Measurements from ENCODE around the gene RHOBTB3. TPM values are rescaled to one million over a fixed set of nuclear protein-coding genes. Genes with fewer than 3 reads are reported as not detected.

Gene RHOBTB3
- total RNA-seq, 1 experiment from 2014 or later = 6.8 TPM

DNA sequence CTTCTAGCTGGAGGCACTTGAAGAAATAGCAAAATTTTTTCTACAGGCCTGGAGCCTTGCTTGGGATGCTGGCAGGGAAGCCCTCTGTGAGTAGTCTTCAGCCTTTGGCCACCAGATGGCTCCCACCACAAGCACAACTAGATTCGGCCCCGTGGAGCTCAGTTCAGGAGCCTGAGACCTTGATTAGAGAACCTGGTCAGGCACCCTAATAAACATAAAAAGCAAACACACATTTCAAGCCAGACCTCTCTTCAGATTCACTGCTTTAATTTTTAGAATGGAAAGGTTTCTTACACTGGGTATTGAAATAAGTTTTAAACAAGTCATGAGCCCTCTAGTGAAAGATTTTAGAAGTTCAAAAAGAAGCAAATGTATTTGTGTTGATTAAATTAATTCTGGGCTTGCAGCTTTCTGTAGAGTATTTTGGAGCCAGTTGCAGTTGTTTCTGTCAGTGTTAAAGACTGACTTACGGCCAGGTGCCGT lies 50.0 kb downstream of the RHOBTB3 start:
- no peak overlapping the region for H4K91ac ChIP-seq (ENCODE audit: insufficient read length, low read depth, low read length)
- Mint-ChIP-seq H3K27me3 (ENCODE audit: low read depth) (no peaks in the 10 kb centered on the region), H3K4me1 (peaks cover 3 to 4% of the 10 kb centered on the region in 2 experiments; a peak in 1 of 4 replicates), H3K36me3 (ENCODE audit: insufficient read depth in 1 of 3, low read depth in 3 of 3) (peaks cover 0 to 2% (median 0%) of the 10 kb centered on the region in 3 experiments; a peak in 1 of 7 replicates), H3K4me3 (no peak overlapping the region), H3K27ac (no peak overlapping the region; a peak in 1 of 7 replicates), H3K9me3 (no peaks in the 10 kb centered on the region)
- no peak overlapping the region for H3K18ac ChIP-seq (ENCODE audit: insufficient read length, low read depth, low read length)
- H3K56ac ChIP-seq (ENCODE audit: insufficient read length, low read depth, low read length) = no peak overlapping the region
- no peak overlapping the region for H3K23ac ChIP-seq (ENCODE audit: insufficient read length, low read depth, low read length)
- TF ChIP-seq CTCF (conservative IDR thresholded peaks at IDR 0.05) = peak; percentile 89
- H2BK120ac ChIP-seq (ENCODE audit: low read depth, low read length, poor library complexity, severe bottlenecking) = no peak overlapping the region
- H2BK20ac ChIP-seq (ENCODE audit: low read depth, low read length, poor library complexity, severe bottlenecking) = no peak overlapping the region
- H3K79me2 ChIP-seq (ENCODE audit: insufficient read depth, low read length) = no peaks in the 10 kb centered on the region
- DNase-seq = peak; percentile 82
- H3T11ph ChIP-seq (ENCODE audit: low read length) = no peak overlapping the region
- H2BK15ac ChIP-seq (ENCODE audit: low read depth, low read length) = no peak overlapping the region
- no peak overlapping the region for H3K4ac ChIP-seq (ENCODE audit: low read depth, low read length)
- H3K9ac ChIP-seq (ENCODE audit: extremely low read depth, insufficient read length, low read length) = no peak overlapping the region
- no peak overlapping the region for H2AK5ac ChIP-seq (ENCODE audit: insufficient read length, low read length)
- no peak overlapping the region for H3K14ac ChIP-seq (ENCODE audit: insufficient read depth, low read length)
- no peak overlapping the region for H2AFZ ChIP-seq (ENCODE audit: low read length)
- WGBS (ENCODE audit: extremely low coverage, insufficient read length, low lambda C conversion rate) = no CpG with 5 or more reads among the region's 4 CpGs
- no peaks in the 10 kb centered on the region for H3K9me3 ChIP-seq (ENCODE audit: control insufficient read depth, low read depth, low read length)
- H4K20me1 ChIP-seq (ENCODE audit: control insufficient read depth, insufficient read depth, insufficient read length) = no peaks in the 10 kb centered on the region
- H3K23me2 ChIP-seq (ENCODE audit: insufficient read length, low read depth, low read length, poor library complexity, severe bottlenecking) = no peaks in the 10 kb centered on the region
- no peaks in the 10 kb centered on the region for H3K4me1 ChIP-seq (ENCODE audit: insufficient read depth, low read length)
- no peak overlapping the region for H4K5ac ChIP-seq (ENCODE audit: insufficient read length, low read depth, low read length)
- no peak overlapping the region for H2BK12ac ChIP-seq (ENCODE audit: insufficient read length, low read depth, low read length)
- H2BK5ac ChIP-seq (ENCODE audit: insufficient read length, low read length) = no peak overlapping the region
- H3K4me2 ChIP-seq (ENCODE audit: insufficient read depth, insufficient read length, low read length) = no peak overlapping the region
- no peaks in the 10 kb centered on the region for H3K27me3 ChIP-seq (ENCODE audit: insufficient read depth, low read length)
- no peak overlapping the region for H3K27ac ChIP-seq (ENCODE audit: insufficient read length, low read depth, low read length)
- H3K79me1 ChIP-seq (ENCODE audit: insufficient read depth, low read depth, low read length, poor library complexity, severe bottlenecking) = no peaks in the 10 kb centered on the region
- H4K8ac ChIP-seq (replicated peaks; ENCODE audit: insufficient read length, low read depth, low read length) = no peak overlapping the region
